ENCODE data around the gene NCAPD2.
"Not testable (repeated sequence)": the region's sequence is repeated elsewhere in the genome, so short reads cannot be mapped to it uniquely, and the experiment has no call there.

Gene NCAPD2

DNA sequence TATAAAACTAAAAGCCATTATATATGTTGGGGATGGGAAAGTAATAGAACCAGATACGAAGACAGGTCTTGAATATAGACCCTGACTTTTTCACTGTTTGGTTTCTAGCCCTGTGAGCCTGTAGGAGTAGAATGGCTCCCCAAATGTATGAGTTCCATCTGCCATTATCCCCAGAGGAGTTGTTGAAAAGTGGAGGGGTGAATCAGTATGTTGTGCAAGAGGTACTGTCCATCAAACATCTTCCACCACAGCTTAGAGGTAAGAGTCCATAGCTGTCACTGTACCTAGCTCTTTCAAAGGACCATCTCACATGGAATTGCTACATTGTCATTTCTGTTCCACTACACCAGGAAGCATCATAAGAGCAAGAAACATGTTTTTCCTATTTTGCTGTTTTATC is 1.1 kb downstream of the NCAPD2 start:
- DNase-seq = no peak

DNA sequence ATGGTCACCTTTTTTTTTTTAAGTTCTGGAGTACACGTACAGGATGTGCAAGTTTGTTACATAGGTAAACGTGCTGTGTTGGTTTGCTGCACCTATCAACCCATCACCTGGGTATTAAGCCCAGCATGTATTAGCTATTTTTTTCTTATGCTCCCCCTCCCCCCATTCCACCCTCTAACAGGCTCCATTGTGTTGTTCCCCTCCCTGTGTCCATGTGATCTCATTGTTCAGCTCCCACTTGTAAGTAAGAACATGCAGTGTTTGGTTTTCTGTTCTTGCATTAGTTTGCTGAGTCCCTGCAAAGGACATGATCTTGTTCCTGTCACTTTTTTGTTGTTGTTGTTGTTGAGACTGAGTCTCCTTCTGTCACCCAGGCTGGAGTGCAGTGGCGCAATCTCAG is 3.4 kb downstream of the NCAPD2 start:
- not testable (repeated sequence) for DNase-seq

DNA sequence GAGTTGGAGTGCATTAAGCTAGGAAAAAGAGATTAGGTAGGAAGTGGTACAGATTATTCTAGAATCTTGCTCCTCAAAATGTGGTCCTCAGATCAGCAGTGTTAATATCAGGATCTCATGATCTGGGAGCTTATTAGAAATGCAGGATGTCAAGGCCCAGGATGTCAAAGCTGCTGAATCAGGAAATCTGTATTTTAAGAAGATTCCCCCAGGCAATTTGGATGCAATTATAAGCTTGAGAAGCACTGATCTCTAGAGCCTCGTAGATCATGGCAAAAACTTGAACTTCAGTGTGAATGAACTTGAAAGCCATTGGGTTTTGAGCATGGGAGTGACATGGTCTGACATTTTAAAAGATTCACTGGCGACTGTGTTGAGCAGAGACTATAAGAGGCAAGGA is 6.6 kb downstream of the NCAPD2 start:
- no peak for DNase-seq

DNA sequence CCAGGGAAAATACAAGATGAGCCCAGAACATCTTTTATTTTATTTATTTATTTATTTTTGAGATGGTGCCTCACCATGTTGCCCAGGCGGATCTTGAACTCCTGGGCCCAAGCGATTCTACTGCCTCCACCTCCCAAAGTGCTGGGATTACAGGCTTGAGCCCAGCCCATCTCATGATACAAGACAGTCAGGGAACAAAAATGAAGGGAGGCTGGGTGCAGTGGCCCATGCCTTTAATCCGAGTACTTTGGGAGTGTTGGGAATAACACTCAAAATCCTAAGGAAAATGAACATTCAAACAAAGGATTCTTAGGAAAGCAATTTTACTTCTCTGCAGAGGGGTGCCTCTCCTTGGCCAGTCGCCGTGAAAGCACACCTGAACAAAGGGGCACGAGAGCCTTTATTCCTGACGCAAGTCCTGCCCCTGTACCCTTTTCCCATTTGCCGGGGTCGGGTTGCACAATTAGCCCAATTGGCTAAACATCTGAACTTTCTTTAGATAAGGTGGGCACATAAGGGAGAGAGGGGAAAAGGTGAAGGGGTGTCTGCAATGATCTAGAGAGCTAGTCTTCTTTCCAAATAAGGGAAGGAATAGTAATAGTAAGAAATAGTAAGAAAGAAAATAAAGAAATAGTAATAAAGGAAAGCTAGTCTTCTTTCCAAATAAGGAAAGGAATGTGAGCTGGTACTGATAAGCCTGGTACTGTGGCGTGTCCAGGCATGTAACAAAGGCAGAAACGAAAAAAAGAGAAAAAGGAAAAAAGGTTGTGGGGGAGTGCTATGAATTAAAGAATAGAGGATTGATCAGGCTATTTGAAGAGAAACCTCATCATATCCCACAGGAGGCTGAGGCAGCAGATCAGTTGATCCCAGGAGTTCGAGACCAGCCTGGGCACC is 13.4 kb downstream of the NCAPD2 start:
- DNase-seq = no peak

DNA sequence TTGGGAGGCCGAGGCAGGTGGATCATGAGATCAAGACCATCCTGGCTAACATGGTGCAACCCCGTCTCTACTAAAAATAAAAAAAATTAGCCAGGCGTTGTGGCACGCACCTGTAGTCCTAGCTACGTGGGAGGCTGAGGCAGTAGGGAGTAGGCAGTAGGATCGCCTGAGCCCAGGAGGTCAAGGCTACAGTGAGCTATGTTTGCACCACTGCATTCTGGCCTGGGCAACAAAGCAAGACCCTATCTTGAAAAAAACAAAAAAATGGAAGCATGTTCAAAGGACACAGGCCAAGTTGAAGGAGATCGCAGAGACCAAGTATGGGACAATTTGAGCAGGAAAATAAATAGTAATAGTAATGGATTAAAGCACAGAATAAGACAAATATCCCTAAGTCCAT is 14.2 kb downstream of the NCAPD2 start:
- no peak for DNase-seq

DNA sequence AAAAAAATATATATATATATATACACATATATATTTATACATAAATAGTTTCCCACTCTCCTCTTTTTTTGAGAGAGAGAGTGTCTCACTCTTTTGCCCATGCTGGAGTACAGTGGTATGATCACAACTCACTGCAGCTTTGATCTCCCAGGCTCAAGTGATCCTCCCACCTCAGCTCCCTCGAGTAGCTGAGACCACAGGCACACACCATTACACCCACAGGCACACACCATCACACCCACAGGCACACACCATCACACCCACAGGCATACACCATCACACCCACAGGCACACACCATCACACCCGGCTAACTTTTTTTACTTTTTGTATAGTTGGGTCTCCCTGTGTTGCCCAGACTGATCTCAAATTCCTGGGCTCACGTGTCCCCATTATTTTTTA is 26.3 kb downstream of the NCAPD2 start:
- DNase-seq = no peak

DNA sequence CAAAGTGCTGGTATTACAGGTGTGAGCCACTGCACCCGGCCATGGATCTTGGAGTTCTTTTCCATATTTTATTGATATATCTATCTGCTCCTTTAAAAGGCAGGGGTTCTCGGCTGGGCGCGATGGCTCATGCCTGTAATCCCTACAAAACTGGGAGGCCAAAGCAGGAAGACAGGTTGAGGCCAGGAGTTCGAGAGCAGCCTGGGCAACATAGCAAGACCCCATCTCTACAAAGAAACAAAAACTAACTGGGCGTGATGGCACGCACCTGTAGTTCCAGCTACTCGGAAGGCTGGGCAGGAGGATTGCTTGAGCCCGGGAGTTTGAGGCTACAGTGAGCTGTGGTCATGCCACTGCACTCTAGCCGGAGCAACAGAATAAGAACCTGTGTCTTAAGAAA is 28.3 kb downstream of the NCAPD2 start:
- no peak for DNase-seq

DNA sequence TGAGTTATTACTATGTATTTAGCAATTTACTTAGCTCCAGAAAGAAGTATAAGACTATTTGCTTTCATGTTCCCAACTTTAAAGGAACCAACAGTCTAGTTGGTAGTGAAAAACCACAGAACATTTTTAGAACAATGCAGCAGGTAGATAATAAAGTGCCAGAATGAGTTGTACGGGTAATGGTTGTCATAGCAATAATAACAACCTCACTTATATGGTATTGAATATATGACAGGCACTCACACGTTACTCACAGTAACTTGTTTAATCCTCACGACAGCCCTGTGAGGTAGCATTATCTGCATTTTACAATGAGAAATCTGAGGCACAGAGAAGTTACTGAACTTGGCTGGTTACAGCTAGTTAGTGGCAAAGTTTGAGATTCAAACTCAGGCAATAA is 29.8 kb downstream of the NCAPD2 start:
- DNase-seq = no peak

DNA sequence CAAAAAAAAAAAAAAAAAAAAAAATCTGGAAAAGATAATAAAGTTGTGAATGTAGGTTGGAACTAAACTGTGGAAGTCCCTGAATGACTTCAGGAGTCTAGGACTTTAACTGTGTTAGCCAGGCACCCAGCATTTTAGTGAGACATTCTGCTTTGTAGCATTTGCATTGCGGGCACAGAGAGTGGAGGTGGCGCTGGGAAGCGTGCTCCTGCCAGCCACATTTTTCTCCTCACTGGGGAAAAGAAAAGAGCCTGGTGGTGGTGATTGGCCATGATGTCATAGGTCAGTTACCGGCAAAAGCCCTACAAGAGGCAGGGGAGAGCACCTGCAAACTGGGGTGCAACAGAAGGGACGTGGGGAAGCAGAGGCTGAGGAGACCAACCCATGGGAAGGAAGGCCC is 30.7 kb downstream of the NCAPD2 start:
- DNase-seq = no peak

DNA sequence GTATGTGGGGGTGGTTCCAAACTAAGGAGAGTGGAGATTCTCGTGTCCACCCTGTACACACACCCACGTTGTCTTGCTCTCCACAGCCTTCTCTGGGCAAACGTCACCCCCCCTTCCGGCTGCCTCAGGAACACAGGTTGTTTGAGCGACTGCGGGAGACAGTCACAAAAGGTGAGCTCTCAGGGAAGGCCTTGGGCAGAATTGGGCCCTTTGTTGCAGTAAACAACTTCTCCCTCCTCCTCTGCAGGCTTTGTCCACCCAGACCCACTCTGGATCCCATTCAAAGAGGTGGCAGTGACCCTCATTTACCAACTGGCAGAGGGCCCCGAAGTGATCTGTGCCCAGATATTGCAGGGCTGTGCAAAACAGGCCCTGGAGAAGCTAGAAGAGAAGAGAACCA is 32.3 kb downstream of the NCAPD2 start:
- no peak for DNase-seq

DNA sequence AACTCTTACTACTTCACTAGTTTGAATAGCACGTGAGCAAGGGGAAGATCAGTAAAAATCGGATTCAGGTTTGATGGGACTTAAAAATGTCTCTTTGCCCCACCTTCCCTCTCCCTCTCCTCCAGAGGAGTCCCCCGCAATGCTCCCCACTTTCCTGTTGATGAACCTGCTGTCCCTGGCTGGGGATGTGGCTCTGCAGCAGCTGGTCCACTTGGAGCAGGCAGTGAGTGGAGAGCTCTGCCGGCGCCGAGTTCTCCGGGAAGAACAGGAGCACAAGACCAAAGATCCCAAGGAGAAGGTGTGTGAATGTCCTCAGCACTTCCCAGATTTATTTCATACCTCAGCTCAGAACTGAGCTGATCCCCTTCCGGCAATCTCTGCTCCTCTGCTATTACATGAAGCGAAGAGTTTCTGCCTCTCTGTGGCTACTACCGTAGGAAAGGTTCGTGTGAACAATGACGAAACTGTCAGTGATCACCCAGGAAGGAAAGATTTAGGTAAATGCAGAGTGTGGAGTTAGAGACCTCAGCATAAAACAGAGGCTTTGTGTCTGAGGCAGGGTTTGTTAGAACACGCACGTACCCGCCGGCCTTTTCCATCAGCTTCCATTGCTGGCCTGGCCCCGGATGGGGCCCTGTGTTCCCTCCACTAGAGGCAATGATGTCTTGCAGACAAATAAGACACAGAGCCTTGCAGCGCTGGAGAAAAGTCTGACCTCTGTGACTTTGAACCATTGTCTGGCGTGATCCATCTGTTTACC is 33.0 kb downstream of the NCAPD2 start:
- no peak for DNase-seq

DNA sequence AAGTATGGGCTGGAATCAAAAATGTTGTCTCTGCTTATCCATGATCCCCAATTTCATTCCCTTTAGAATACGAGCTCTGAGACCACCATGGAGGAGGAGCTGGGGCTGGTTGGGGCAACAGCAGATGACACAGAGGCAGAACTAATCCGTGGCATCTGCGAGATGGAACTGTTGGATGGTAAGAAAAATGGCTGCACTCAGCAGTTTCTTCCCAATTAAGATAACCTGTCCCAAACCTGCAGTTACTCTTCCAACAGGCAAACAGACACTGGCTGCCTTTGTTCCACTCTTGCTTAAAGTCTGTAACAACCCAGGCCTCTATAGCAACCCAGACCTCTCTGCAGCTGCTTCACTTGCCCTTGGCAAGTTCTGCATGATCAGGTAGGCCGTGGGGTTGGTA is 33.8 kb downstream of the NCAPD2 start:
- DNase-seq = no peak

DNA sequence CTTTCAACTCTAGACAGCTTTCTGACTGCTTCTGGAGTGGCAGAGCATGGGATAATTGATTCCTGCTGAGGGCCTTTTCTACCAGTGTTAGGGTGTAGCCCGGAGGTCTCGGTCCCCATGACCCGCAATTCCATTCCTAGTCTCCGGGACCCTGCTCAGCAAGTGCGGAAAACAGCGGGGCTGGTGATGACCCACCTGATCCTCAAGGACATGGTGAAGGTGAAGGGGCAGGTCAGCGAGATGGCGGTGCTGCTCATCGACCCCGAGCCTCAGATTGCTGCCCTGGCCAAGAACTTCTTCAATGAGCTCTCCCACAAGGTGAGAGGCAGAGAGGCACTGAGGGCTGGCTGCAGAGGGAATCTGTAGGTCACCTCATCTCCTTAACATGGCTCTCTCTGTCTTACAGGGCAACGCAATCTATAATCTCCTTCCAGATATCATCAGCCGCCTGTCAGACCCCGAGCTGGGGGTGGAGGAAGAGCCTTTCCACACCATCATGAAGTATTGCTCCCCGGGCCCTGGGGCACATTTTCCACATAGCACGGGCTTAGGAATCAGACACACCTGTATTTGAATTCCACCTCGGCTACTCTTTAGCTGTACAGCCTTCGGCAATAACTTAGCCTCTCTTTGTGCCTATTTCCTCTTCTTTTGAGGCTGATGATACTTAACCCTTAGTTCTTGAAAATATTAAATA is 34.8 kb downstream of the NCAPD2 start:
- DNase-seq = no peak

DNA sequence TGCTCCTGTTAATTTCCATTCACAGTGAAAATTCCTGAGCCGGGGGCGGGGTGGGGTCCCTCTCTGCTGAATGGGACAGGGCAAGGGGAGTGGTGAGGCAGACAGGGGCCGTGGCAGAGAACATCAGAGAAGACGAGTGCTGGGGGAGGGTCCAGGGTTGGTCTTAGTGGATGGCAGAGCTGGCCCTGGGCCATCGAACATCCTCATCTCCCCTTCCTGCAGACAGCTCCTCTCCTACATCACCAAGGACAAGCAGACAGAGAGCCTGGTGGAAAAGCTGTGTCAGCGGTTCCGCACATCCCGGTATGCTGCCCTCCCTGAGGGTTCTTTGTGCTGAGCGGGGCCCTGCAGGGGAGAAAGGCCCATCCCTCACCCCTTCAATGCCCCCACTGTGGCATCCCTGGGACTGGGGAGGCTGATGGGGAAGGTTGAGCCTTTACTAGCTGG is 35.4 kb downstream of the NCAPD2 start:
- DNase-seq = no peak

DNA sequence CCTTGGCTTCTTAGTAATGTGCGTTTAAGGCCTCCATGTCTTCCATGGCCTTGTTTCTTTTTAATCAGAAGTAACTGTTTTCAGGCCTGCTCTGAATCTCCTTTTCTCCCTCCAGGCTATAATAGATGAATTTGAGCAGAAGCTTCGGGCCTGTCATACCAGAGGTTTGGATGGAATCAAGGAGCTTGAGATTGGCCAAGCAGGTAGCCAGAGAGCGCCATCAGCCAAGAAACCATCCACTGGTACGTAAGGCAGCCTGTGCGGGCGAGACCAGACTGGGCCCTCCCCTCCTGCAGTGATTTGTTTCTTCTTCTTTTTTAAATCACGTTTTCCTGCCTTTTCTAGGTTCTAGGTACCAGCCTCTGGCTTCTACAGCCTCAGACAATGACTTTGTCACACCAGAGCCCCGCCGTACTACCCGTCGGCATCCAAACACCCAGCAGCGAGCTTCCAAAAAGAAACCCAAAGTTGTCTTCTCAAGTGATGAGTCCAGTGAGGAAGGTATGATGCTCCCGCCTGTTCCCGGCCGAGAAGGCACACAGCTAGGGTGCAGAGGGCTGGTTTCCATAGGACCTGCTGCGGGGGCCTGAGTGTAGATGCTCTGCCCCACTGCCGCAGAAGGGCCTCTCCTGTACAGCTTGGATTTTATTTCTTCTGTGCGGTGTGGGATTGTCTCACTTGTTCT is 36.8 kb downstream of the NCAPD2 start:
- DNase-seq = no peak

DNA sequence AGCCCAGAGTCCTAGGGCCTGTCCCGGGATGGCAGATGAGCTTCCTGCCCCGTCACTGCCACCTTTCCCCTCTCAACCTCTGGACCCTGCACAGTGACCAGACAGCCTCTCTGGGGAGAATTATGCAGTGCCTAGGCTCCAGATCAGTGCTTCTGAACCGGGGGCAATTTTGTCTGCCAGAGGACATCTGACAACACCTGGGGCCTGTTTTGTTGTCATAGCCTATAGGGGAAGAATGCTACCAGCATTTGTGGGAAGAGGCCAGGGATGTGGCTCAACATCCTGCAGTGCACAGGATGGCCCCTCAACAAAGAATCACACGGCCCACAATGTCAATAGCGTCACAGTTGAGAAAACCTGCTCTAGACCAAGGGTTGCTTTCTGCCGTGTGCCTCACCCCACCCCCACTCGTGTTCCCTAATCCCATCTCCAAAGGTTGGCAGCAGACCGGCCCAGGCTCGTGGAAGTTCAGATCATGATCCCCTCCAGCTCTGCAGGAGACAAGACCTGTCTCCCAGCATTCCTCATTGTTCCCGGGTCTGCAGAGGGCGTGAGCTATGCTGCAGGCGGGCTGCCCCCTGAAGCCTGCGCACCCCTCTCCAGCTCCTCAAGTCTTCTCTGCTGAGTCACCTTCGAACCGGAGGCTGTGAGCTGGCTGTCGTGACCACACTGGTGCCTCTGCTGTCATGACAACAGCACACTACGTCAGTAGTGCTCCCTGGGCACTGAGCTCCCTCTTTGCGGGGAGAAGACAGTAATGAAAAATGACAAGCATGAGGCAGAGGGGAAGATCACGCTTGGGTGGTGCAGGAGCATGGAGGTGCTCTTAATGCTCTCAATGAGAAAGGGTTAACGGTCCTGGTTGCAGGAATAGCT is 38.4 kb downstream of the NCAPD2 start:
- DNase-seq = peak; percentile 88

DNA sequence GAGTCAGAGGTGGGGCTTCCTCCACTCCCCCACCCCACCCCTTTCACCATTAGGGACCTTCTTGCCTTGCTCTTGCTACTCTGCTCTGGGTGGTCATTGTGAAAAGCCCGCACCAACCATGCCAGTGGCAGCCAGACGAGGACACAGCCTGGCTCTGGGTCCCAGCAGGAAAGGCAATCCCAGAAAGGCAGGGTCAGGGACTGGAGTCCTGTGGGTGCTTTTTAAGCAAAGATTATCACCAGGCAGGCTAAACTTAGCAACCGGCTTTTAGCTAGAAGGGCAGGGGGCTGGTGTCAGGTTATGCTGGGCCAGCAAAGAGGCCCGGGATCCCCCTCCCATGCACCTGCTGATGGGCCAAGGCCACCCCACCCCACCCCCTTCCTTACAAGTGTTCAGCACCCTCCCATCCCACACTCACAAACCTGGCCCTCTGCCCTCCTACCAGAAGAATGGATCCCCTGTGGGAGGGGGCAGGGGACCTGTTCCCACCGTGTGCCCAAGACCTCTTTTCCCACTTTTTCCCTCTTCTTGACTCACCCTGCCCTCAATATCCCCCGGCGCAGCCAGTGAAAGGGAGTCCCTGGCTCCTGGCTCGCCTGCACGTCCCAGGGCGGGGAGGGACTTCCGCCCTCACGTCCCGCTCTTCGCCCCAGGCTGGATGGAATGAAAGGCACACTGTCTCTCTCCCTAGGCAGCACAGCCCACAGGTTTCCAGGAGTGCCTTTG is 39.2 kb downstream of the NCAPD2 start:
- DNase-seq = peak; percentile 32

DNA sequence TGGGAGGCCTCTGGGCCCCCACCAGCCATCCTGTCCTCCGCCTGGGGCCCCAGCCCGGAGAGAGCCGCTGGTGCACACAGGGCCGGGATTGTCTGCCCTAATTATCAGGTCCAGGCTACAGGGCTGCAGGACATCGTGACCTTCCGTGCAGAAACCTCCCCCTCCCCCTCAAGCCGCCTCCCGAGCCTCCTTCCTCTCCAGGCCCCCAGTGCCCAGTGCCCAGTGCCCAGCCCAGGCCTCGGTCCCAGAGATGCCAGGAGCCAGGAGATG is 39.7 kb downstream of the NCAPD2 start:
- no peak for DNase-seq

DNA sequence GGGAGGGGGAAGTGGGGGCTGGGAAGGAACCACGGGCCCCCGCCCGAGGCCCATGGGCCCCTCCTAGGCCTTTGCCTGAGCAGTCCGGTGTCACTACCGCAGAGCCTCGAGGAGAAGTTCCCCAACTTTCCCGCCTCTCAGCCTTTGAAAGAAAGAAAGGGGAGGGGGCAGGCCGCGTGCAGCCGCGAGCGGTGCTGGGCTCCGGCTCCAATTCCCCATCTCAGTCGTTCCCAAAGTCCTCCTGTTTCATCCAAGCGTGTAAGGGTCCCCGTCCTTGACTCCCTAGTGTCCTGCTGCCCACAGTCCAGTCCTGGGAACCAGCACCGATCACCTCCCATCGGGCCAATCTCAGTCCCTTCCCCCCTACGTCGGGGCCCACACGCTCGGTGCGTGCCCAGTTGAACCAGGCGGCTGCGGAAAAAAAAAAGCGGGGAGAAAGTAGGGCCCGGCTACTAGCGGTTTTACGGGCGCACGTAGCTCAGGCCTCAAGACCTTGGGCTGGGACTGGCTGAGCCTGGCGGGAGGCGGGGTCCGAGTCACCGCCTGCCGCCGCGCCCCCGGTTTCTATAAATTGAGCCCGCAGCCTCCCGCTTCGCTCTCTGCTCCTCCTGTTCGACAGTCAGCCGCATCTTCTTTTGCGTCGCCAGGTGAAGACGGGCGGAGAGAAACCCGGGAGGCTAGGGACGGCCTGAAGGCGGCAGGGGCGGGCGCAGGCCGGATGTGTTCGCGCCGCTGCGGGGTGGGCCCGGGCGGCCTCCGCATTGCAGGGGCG is 40.2 kb downstream of the NCAPD2 start, which contains the start of gene GAPDH:
TSS of gene GAPDH (plus strand) at position 595 of the 772 bp plus-strand sequence. CDS start 316 bp downstream, outside the sequence.
- peak; percentile 89 for DNase-seq

DNA sequence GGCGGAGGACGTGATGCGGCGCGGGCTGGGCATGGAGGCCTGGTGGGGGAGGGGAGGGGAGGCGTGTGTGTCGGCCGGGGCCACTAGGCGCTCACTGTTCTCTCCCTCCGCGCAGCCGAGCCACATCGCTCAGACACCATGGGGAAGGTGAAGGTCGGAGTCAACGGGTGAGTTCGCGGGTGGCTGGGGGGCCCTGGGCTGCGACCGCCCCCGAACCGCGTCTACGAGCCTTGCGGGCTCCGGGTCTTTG is 40.7 kb downstream of the NCAPD2 start:
- DNase-seq = no peak
